DMS53 treated with DMSO at 0.1 percent for 48 hours (cell line): ENCODE data around the gene AGPAT3.

Source experiments
- DNase-seq: peaks from one replicate; lab custom pipeline; 2025; ENCODE audit not compliant: unreplicated experiment; lab: John Stamatoyannopoulos, UW

The AGPAT3 gene

GRCh38 chr21:43973634-43973955 is 108.6 kb downstream of the AGPAT3 start:
- DNase-seq, result no peak

GRCh38 chr21:43974791-43975468 is 109.9 kb downstream of the AGPAT3 start:
- no peak for DNase-seq

DNA sequence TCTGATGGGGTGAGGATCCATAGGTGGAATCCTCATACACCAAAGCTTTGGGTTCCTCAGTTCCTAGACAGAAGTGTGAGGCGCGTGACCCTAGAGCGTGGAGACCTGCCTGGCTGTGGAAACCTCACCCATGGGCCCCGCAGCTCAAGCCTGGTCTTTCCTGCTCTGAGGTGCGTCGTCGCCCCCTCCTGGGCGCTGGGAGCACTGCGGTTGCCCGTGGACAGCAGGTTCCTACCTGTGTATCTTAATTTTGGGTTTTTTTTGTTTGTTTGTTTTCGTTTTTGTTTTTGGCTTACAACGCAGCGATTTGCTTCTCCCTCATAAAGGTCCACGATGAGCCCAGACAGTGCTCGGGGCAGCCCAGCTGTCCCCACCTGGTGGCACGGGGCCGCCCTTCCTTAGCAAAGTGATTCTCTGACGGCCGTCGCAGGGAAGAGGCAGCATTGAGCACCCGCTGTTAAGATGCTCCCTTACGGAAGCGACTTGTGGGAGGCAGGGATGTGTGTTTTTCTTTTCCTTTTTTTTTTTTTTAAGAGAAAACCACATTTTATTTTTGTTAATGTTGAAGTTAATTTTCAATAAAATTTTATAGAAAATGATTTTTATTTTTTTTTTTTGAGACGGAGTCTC is 110.6 kb downstream of the AGPAT3 start:
- no peak for DNase-seq

- no peak for DNase-seq
Observed at GRCh38 chr21:43976661-43977060, 111.6 kb downstream of the AGPAT3 start.

GRCh38 chr21:43978060-43978459 is 113.0 kb downstream of the AGPAT3 start:
- no peak for DNase-seq

DNA sequence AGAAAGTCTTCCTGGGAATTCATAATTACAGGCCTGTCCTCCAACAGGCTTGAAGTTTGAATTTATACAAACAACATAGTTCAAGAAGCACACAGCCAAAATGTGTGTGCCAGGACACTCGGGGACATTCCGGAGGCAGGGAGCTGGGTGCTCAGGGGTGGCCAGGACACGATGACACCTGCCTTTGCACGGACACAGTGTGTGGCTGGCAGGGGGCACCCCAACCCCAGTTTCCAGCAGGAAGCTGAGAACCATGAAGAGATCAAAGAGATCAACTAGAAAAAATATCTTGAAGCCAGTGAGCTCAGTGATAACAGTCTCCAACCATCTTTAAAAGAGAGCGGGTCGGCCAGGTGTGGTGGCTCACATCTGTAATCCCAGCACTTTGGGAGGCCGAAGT is 114.6 kb downstream of the AGPAT3 start:
- no peak for DNase-seq

GRCh38 chr21:43981151-43981870 is 116.3 kb downstream of the AGPAT3 start:
- DNase-seq, result no peak

DNA sequence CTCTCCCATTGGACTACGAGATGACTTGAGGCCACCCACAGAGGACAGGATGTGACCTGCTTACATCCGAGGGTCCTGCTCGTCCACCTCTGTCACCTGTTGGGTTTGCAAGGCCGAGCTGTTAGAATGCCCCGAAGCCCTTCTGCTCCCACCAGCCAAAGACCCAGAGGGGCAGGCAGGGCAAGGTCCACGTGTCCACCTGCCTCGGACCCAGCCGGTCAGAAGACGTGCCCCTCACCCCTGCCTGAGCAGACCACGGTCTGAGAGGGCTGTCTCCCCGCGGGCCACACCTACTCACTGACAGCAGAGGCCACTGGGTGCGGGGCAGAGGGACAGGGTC is 116.8 kb downstream of the AGPAT3 start:
- no peak for DNase-seq

DNA sequence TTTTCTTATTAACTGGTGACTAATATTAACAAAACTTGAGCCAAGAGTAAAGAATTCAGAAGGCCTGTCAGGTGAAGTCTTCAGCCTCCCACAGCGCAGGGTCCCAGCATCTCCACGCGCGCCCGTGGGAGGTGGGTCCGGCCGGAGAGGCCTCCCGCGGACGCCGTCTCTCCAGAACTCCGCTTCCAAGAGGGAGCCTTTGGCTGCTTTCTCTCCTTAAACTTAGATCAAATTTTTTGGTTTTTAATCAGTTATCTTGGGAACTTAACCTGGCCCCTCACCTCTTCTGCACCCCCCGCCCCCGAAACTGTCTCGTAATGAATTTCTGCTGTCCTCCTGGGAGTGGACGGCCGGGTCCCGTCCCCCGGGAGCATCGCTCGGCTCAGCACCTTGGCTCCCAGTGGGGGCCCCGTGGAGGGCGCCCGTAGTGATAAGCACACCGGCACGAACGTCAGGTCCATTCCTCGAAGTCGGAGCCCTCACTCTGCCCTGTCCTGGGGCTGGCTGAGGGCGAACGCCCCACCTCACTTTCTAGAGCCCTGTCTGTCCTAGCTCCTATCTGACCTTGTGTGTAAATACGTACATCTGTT is 117.6 kb downstream of the AGPAT3 start:
- DNase-seq, result no peak

DNA sequence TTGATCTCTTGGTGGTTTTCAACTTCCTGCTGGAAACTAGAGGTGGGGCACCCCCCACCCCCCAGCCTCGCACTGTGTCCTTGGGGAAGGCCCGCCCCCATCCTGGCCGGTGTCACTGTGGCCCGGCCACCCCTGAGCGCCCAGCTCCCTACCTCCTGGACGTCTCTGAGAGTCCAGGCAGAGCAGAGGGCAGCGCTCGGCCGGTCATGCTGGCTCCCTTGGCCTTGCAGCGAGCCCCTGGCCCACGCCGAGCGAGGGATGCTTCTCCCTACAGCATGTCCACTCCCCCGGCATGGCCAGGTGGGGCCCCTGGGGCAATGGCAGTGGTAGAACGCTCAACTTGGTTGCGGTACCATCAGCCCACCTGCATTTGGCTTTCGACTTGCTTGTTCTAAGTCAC is 118.4 kb downstream of the AGPAT3 start:
- no peak for DNase-seq

DNA sequence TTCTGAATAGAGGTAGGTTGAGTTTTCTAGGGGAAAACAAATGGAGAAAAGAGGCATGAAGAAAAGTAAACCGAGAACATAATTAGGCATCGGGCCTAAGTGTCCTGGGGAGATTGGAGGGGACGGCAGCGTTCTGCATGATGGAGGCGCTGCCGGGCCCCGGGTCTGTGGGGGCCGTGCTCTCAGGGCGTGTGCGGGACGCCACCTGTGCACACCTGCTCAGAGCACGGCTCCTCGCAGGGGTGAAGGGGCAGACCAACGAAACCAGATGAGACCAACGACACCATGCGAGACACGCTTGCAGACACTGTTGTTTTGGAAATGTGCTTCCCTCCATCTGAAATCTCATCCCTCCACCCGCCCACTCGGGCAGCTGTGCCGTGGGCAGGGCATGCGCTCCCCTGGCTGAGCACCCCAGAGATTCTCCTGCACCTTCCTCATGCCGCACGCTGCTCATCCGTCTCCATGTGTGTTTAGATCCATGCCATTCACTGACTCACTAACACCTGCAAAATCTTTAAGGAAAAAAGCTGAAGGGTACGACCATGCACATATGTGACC is 118.9 kb downstream of the AGPAT3 start:
- DNase-seq, result no peak

DNA sequence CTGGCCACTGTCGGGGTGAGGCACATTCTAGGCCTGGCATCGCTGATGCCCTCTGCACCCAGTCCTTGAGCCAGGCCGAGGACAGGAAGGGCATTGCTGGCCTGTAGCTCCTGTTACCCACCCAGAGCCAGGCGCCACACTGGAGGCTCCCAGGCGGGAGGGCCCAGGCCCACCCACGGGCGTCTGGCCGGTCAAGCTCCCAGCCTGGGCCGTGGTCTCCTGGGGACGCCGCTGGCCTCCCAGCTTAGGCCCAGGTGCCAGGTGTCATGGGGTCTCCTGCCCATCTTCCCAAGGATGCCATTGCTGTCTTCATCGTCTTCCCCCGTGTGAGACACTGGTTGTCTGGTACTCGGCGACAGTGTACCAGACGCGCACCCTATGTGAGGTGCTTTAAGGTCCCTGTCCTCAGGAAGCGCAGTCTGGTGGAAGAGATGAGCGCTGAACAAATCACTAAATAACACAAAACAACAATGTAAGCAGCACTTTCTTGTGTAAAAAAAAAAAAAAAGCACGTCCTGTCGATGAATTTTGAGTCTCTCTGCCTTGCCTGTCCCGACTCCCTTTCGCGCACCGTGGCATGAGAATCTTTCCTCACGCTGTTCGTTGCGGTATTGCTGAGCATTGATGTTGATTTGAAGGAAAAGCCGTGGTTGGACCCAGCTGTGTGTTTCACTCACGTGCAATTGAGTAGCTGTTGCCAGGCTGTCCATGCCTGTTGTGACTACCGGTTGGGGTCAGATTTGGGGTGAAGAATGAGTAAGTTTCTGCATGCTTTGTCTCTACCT is 120.1 kb downstream of the AGPAT3 start:
- no peak for DNase-seq

GRCh38 chr21:43985690-43986251 is 120.7 kb downstream of the AGPAT3 start:
- no peak for DNase-seq

DNA sequence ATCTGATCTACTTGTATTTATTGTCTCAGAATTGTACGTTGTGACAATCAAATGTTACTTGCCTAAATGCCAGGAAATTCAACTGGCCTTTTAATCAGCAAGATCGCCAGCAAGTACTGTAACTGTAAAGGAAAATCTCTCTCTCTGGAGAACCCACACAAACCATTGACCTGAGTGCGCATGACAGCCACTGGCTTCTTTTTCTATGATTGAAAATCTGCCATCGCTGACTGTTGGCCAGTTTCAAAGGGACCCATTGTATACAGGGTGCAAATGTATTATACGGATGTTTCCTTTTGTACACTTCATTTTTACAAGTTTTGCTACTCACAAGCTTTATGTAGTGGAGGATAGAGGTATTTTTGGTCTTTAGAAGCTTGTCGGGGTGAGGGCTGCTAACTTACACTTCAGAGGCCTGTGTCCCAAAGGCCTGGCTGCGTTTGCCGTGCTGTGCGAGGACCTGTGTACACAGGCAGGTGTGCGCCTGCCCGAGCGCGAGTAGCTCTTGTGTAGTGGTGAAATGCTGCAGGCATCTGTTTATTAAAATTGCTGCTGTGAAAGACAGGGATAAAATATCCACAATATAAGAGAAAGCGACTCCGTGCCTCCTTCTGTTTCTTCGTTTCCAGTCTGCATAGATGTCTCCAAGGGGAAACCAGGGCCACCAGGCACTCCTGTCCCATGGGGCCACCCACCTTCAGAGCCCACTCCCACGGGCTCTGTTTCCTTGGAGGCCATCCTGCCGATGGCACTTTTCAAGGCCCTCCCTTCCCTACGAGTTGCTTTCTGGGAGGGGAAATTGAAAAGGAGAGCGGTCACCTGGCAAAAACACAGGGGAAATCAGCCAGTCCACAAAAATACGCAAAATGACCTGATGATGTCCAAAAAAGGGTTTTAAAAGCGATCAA is 121.8 kb downstream of the AGPAT3 start:
- DNase-seq, result no peak

DNA sequence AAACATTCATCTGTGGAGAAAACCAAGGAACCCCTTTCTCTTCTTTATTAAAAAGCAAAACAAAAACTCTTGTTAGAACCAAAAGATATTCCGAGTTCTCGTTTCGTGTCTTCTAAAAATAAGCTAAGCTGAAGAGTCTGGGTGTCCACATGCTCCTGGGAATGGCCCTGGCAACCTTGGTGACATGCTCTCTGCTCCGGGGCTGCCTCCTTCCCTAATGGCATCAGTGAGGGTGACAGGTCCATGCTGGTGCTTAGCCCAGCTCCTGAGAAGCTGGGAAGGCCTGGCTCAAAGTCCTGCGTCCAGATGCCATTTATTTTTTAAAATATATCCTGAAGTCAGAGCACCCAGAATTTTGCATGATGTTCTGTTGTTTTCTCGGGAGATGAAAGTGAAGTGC is 122.5 kb downstream of the AGPAT3 start:
- no peak for DNase-seq

DNA sequence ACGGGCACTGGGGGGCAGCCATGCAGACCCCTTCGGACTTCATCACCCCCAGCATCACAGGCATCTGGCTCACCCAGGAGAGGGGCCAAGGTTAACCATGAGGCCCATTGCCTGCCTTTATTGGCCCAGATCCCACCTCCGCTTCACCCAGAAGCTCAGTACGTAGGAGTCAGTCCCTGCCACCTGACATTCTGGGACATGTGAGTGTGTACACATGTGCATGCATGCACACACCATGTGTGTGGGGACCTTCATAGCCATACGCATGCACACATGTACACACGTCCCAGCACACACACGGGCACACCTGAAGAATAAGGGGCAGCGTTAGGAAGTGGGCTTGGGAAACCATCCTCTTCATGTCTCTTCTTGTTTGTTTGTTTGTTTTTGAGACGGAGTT is 123.0 kb downstream of the AGPAT3 start:
- no peak for DNase-seq

DNA sequence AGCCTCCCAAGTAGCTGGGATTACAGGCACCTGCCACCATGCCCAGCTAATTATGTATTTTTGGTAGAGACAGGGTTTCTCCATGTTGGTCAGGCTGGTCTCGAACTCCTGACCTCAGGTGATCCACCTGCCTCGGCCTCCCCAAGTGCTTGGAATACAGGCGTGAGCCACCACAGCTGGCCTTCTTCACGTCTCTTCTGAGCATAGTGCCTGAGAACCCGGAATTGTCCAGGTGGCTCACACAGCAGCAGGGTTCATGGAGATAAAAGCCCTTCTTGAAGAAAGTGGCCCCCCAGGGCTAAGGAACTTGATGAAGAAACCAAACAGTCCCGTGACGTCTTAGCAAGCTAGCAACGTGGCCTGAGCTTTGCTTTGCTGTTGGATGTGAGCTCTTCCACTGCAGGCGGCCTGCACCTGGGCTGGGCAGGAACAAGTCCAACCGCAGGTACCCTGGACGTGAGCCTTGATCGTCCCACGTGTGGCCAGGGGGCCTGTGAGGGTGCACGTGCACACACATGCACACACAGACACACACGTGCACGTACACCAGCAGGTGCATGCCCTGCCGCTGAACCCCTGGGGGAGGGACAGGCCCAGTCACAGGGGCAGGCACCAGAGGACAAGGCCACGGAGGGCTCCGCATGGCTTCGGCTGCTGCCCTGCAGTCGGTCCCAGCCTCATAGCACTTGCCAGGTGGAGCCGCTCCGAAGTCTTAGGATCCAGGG is 123.6 kb downstream of the AGPAT3 start:
- no peak for DNase-seq

GRCh38 chr21:43989401-43989800 is 124.4 kb downstream of the AGPAT3 start:
- no peak for DNase-seq

DNA sequence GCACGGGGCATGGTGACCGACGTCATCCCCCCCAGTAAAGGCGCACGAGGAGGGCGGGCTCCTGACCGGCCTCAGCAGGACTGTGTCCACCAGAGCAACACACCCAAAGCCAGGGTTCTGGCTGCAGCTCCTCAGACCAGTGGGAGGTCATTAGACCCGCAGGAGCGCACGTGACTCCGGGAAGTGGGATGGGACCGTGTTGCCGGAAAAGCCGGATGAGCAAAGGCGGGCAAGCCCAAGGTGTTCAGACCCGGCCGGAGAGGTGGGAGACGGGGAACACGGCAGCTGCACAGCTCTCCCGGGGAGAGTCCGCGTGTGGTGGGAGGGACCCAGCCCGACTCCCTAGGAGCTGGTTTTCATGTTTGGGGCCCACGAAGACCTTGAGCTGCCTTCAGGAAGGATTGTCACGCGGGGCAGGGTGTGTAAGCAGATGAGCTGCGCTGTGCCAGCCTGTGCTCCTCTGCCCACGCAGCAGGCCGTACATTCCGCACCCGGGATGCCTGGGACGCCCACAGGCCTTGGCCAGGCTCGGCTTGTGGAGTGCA is 126.5 kb downstream of the AGPAT3 start:
- DNase-seq, result no peak
